ENCODE data around the gene PKD2. TPM values are rescaled to one million over a fixed set of nuclear protein-coding genes. Genes with fewer than 3 reads are reported as not detected.

Gene PKD2
- polyA plus RNA-seq, 1 donor from 2014 or later = 54.8 TPM

GRCh38 chr4:88009871-88010270, 2.4 kb downstream of the PKD2 start:
- H4K20me1 ChIP-seq (ENCODE audit: insufficient read depth) = no peaks in the 10 kb centered on the region
- H3K9ac ChIP-seq (ENCODE audit: low read length) = no peak overlapping the region
- H2AFZ ChIP-seq (ENCODE audit: low read depth, low read length) = no peak overlapping the region

GRCh38 chr4:88010966-88011365, 3.5 kb downstream of the PKD2 start:
- Histone ChIP-seq H2AFZ (ENCODE audit: low read depth, low read length) (no peak overlapping the region), H3K79me2 (replicated peaks; ENCODE audit: insufficient read depth, low read length) (peaks cover 68% of the 10 kb centered on the region), H3F3A (ENCODE audit: insufficient read depth, low read length, poor library complexity, severe bottlenecking) (no peaks in the 10 kb centered on the region), H3K27me3 (ENCODE audit: insufficient read depth, low read depth, low read length) (no peaks in the 10 kb centered on the region), H3K36me3 (ENCODE audit: insufficient read depth, low read length) (no peaks in the 10 kb centered on the region), H4K20me1 (ENCODE audit: insufficient read depth) (no peaks in the 10 kb centered on the region), H3K27ac (ENCODE audit: low read length) (no peak overlapping the region), H3K9ac (ENCODE audit: low read length) (no peak overlapping the region), H3K4me2 (ENCODE audit: low read length) (peak overlapping the region; percentile 91), H3K9me3 (ENCODE audit: low read length) (no peaks in the 10 kb centered on the region), H3K9me2 (ENCODE audit: insufficient read depth, low read length) (no peaks in the 10 kb centered on the region), H3K4me3 (ENCODE audit: low read length) (peak overlapping the region; percentile 70)
- TF ChIP-seq REST (IDR thresholded peaks at IDR 0.05; ENCODE audit: borderline replicate concordance) (no peak), EZH2 (IDR thresholded peaks at IDR 0.05; ENCODE audit: borderline replicate concordance, insufficient read depth, low read length, poor library complexity, severe bottlenecking) (no peak), EP300 (conservative IDR thresholded peaks at IDR 0.05; ENCODE audit: poor library complexity, severe bottlenecking) (no peak)

More at GRCh38 chr4:88009871-88010270, 2.4 kb downstream of the PKD2 start:
- Histone ChIP-seq H3K36me3 (ENCODE audit: insufficient read depth, low read length) (no peaks in the 10 kb centered on the region), H3K27me3 (ENCODE audit: insufficient read depth, low read depth, low read length) (no peaks in the 10 kb centered on the region), H3K4me2 (ENCODE audit: low read length) (peak overlapping the region; percentile 91), H3K27ac (ENCODE audit: low read length) (no peak overlapping the region), H3K79me2 (replicated peaks; ENCODE audit: insufficient read depth, low read length) (peaks cover 65% of the 10 kb centered on the region), H3K9me3 (ENCODE audit: low read length) (no peaks in the 10 kb centered on the region), H3F3A (ENCODE audit: insufficient read depth, low read length, poor library complexity, severe bottlenecking) (no peaks in the 10 kb centered on the region), H3K4me3 (ENCODE audit: low read length) (peak overlapping the region; percentile 70), H3K9me2 (ENCODE audit: insufficient read depth, low read length) (no peaks in the 10 kb centered on the region)
- TF ChIP-seq POLR2AphosphoS5 (IDR thresholded peaks at IDR 0.05) = no peak
- no peak for TF ChIP-seq CTCF (IDR thresholded peaks at IDR 0.05; ENCODE audit: poor library complexity, severe bottlenecking)

- Histone ChIP-seq H3K36me3 (ENCODE audit: insufficient read depth, low read length) (no peaks in the 10 kb centered on the region), H3K9me2 (ENCODE audit: insufficient read depth, low read length) (no peaks in the 10 kb centered on the region), H3K4me3 (ENCODE audit: low read length) (no peak overlapping the region), H3K79me2 (replicated peaks; ENCODE audit: insufficient read depth, low read length) (peaks cover 75% of the 10 kb centered on the region), H3F3A (ENCODE audit: insufficient read depth, low read length, poor library complexity, severe bottlenecking) (no peaks in the 10 kb centered on the region), H4K20me1 (ENCODE audit: insufficient read depth) (no peaks in the 10 kb centered on the region), H3K27me3 (ENCODE audit: insufficient read depth, low read depth, low read length) (no peaks in the 10 kb centered on the region), H3K27ac (ENCODE audit: low read length) (no peak overlapping the region), H3K9ac (ENCODE audit: low read length) (no peak overlapping the region), H3K4me2 (ENCODE audit: low read length) (no peak overlapping the region), H3K9me3 (ENCODE audit: low read length) (no peaks in the 10 kb centered on the region), H2AFZ (ENCODE audit: low read depth, low read length) (no peak overlapping the region)
- TF ChIP-seq RAD21 (conservative IDR thresholded peaks at IDR 0.05) (no peak), EZH2 (IDR thresholded peaks at IDR 0.05; ENCODE audit: borderline replicate concordance, insufficient read depth, low read length, poor library complexity, severe bottlenecking) (no peak), SMC3 (conservative IDR thresholded peaks at IDR 0.05; ENCODE audit: poor library complexity) (no peak), REST (IDR thresholded peaks at IDR 0.05; ENCODE audit: borderline replicate concordance) (no peak), TAF1 (IDR thresholded peaks at IDR 0.05; ENCODE audit: low read depth) (no peak), CTCF (IDR thresholded peaks at IDR 0.05; ENCODE audit: poor library complexity, severe bottlenecking) (no peak), EP300 (conservative IDR thresholded peaks at IDR 0.05; ENCODE audit: poor library complexity, severe bottlenecking) (no peak), POLR2AphosphoS5 (IDR thresholded peaks at IDR 0.05) (no peak), MXI1 (conservative IDR thresholded peaks at IDR 0.05; ENCODE audit: poor library complexity, severe bottlenecking) (no peak)
Observed at GRCh38 chr4:88012647-88013046, 5.2 kb downstream of the PKD2 start.

Measured in neural cell (in vitro differentiated cells).